Neural progenitor cell (in vitro differentiated cells): ENCODE data around the gene LRP4. TPM values are rescaled to one million over a fixed set of nuclear protein-coding genes. Genes with fewer than 3 reads are reported as not detected.

ENCODE experiments used
- DNase-seq: peaks from one replicate; pipeline ENCODE4 v3.0.0-alpha.2; 2016; ENCODE audit warnings: low spot score
- H2AFZ ChIP-seq: fragments of 200-600 bp; sonication (generic); replicated peaks from 2 replicates; pipeline ENCODE4 v1.6.1; 2016; ENCODE audit warnings: antibody characterized with exemption
- H3F3A ChIP-seq: fragments of 200-600 bp; sonication (generic); 2 replicates; pipeline ENCODE4 v1.6.1; 2016; ENCODE audit warnings: antibody characterized with exemption, low read depth
- H3K27ac ChIP-seq: fragments of 200-600 bp; sonication (generic); 2 replicates; pipeline ENCODE4 v1.5.1; 2016; ENCODE audit warnings: mild to moderate bottlenecking
- H3K27me3 ChIP-seq: fragments of 200-600 bp; sonication (generic); 2 replicates; pipeline ENCODE4 v1.6.1; 2016; ENCODE audit warnings: mild to moderate bottlenecking, moderate library complexity
- H3K36me3 ChIP-seq: fragments of 200-600 bp; sonication (generic); 2 replicates; pipeline ENCODE4 v1.5.1; 2016
- H3K4me1 ChIP-seq: fragments of 200-600 bp; sonication (generic); 2 replicates; pipeline ENCODE4 v1.6.1; 2016; ENCODE audit warnings: mixed run types
- H3K4me2 ChIP-seq: fragments of 200-600 bp; sonication (generic); 2 replicates; pipeline ENCODE4 v1.6.1; 2016
- H3K4me3 ChIP-seq: fragments of 200-600 bp; sonication (generic); 2 replicates; pipeline ENCODE4 v1.5.1; 2016
- H3K79me2 ChIP-seq: fragments of 200-600 bp; sonication (generic); 2 replicates; pipeline ENCODE4 v1.6.1; 2016; ENCODE audit warnings: low read depth
- H3K9ac ChIP-seq: fragments of 200-600 bp; sonication (generic); 2 replicates; pipeline ENCODE4 v1.6.1; 2016
- H3K9me3 ChIP-seq: fragments of 200-600 bp; sonication (generic); 2 replicates; pipeline ENCODE4 v1.5.1; 2016; ENCODE audit warnings: low read depth
- H4K20me1 ChIP-seq: fragments of 200-600 bp; sonication (generic); 2 replicates; pipeline ENCODE4 v1.6.1; 2016; ENCODE audit warnings: low read depth
- H3K27ac Mint-ChIP-seq: 3 replicates; pipeline ENCODE4 v1.8.0; 2021; ENCODE audit warnings: mixed read lengths
- H3K27me3 Mint-ChIP-seq: 2 replicates; pipeline ENCODE4 v1.8.0; 2022; ENCODE audit warnings: low read depth, mild to moderate bottlenecking, inconsistent platforms, moderate library complexity, mixed read lengths; ENCODE audit not compliant: insufficient read depth
- H3K36me3 Mint-ChIP-seq: 3 replicates; pipeline ENCODE4 v1.8.0; 2021; ENCODE audit warnings: mixed read lengths
- H3K4me1 Mint-ChIP-seq: 3 replicates; pipeline ENCODE4 v1.8.0; 2021; ENCODE audit warnings: mixed read lengths
- H3K4me3 Mint-ChIP-seq: 3 replicates; pipeline ENCODE4 v1.8.0; 2021; ENCODE audit warnings: mild to moderate bottlenecking, moderate library complexity, mixed read lengths
- H3K9me3 Mint-ChIP-seq: 3 replicates; pipeline ENCODE4 v1.8.0; 2020; ENCODE audit warnings: mixed read lengths
- EZH2 ChIP-seq: fragments of 200-600 bp; sonication (generic); IDR thresholded peaks from 2 replicates; pipeline ENCODE4 v1.6.1; 2017; ENCODE audit warnings: antibody characterized with exemption, mild to moderate bottlenecking, moderate library complexity
- EZH2phosphoT487 ChIP-seq: fragments of 200-600 bp; sonication (generic); IDR thresholded peaks from 2 replicates; pipeline ENCODE4 v1.6.1; 2017; ENCODE audit warnings: antibody characterized with exemption
- total RNA-seq: library from RNA; depleted of rRNA; stranded (reverse); fragments of >200 nt; gene quantifications from 2 replicates; pipeline ENCODE4 v1.2.3, GENCODE V29; 2015; ENCODE audit warnings: low replicate concordance
- TF ChIP-seq, protein P1 (sequence below): fragments of 200-600 bp; sonication (generic); IDR thresholded peaks from 2 replicates; pipeline ENCODE4 v1.5.1; 2017; ENCODE audit warnings: antibody characterized with exemption, mild to moderate bottlenecking

LRP4 gene
- total RNA-seq, 1 donor from 2014 or later: 12.0 TPM

DNA sequence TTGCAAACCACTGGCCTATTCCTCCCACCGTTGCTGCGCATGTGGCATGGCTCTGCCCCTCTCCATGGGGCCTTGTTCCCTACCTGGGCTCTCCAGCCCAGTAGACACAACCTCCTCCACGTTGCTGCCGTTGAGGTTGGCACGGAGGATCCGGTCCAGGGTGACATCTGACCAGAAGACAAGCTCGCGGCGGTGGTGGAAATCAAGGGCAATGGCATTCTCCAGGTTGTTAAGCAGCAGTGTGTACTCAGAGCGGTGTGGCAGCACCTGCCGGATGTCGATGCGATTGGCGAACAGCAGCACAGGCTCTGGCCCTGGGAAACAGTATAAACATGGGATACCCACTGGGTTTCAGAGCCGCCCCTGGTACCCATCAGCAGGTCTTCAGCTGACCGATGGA, 23.8 kb downstream of the LRP4 start:
- Mint-ChIP-seq H3K9me3 (peaks cover 2% of the 10 kb centered on the region), H3K4me3 (no peak overlapping the region), H3K36me3 (peaks cover 39% of the 10 kb centered on the region), H3K4me1 (peaks cover 10% of the 10 kb centered on the region), H3K27ac (no peak overlapping the region), H3K27me3 (peaks cover 2% of the 10 kb centered on the region)
- no peak for DNase-seq
- Histone ChIP-seq H3K36me3 (no peaks in the 10 kb centered on the region), H3K9me3 (no peaks in the 10 kb centered on the region), H3K4me2 (no peak overlapping the region), H3K4me3 (no peak overlapping the region), H3K27me3 (no peaks in the 10 kb centered on the region), H2AFZ (no peak overlapping the region), H4K20me1 (no peaks in the 10 kb centered on the region), H3K27ac (no peak overlapping the region), H3K4me1 (no peaks in the 10 kb centered on the region), H3K9ac (no peak overlapping the region), H3K79me2 (no peaks in the 10 kb centered on the region), H3F3A (no peaks in the 10 kb centered on the region)
- TF ChIP-seq, protein P1, sequence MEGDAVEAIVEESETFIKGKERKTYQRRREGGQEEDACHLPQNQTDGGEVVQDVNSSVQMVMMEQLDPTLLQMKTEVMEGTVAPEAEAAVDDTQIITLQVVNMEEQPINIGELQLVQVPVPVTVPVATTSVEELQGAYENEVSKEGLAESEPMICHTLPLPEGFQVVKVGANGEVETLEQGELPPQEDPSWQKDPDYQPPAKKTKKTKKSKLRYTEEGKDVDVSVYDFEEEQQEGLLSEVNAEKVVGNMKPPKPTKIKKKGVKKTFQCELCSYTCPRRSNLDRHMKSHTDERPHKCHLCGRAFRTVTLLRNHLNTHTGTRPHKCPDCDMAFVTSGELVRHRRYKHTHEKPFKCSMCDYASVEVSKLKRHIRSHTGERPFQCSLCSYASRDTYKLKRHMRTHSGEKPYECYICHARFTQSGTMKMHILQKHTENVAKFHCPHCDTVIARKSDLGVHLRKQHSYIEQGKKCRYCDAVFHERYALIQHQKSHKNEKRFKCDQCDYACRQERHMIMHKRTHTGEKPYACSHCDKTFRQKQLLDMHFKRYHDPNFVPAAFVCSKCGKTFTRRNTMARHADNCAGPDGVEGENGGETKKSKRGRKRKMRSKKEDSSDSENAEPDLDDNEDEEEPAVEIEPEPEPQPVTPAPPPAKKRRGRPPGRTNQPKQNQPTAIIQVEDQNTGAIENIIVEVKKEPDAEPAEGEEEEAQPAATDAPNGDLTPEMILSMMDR: no peak
- TF ChIP-seq EZH2phosphoT487: no peak
- no peak for TF ChIP-seq EZH2

DNA sequence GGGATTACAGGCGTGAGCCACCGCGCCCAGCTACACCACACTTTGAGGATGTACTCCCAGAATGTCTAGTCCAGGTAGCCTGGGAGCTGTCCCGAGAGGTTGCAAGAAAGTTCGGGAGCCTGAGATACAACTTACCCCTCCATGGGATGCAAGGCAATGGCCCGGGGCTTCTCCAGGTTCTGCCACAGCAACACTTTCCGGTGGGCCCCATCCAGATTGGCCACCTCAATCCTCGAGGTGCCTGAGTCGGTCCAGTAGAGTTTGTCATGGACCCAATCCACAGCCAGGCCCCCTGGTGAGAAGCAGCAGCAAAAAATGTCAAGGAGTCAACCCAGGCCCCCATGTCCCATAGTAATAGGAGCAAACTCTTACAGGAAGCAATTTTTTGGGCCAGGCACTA, 25.5 kb downstream of the LRP4 start:
- H3K4me2 ChIP-seq: no peak overlapping the region
- no peaks in the 10 kb centered on the region for H3K4me1 ChIP-seq
- no peak for TF ChIP-seq EZH2phosphoT487
- TF ChIP-seq, protein P1: no peak
- no peak for TF ChIP-seq EZH2
- H3K9me3 Mint-ChIP-seq: no peaks in the 10 kb centered on the region
- no peak overlapping the region for H2AFZ ChIP-seq
- no peak overlapping the region for H3K4me3 Mint-ChIP-seq
- H3K9me3 ChIP-seq: no peaks in the 10 kb centered on the region
- H4K20me1 ChIP-seq: no peaks in the 10 kb centered on the region
- H3K36me3 ChIP-seq: no peaks in the 10 kb centered on the region
- no peaks in the 10 kb centered on the region for H3K79me2 ChIP-seq
- H3K27me3 ChIP-seq: no peaks in the 10 kb centered on the region
- H3K4me3 ChIP-seq: no peak overlapping the region
- no peak overlapping the region for H3K27ac Mint-ChIP-seq
- peaks cover 7% of the 10 kb centered on the region for H3K4me1 Mint-ChIP-seq
- H3K27ac ChIP-seq: no peak overlapping the region
- H3K27me3 Mint-ChIP-seq: peaks cover 2% of the 10 kb centered on the region
- no peaks in the 10 kb centered on the region for H3F3A ChIP-seq
- no peak overlapping the region for H3K9ac ChIP-seq
- DNase-seq: no peak
- H3K36me3 Mint-ChIP-seq: peaks cover 35% of the 10 kb centered on the region

DNA sequence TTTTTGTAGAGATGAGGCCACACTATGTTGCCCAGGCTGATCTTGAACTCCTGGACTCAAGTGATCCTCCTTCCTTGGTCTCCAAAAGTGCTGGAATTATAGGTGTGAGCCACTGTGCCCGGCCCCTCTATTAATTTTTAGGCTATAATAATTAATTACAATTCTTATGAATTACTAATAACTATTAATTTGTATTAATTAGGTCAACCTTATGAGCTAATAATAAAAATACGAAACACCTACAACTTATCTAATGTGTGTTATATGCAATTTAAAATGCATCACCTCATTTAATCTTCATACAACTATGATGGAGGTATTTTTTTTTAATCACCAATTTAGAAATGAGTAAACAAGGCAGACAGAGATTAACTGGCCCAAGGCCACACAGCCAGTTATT, 26.2 kb downstream of the LRP4 start:
- H3K4me2 ChIP-seq: no peak overlapping the region
- no peak overlapping the region for H3K27ac ChIP-seq
- peaks cover 36% of the 10 kb centered on the region for H3K36me3 Mint-ChIP-seq
- H3K4me3 Mint-ChIP-seq: no peak overlapping the region
- no peak overlapping the region for H3K9ac ChIP-seq
- H3K4me3 ChIP-seq: no peak overlapping the region
- no peaks in the 10 kb centered on the region for H3K9me3 ChIP-seq
- H3K27me3 Mint-ChIP-seq: peaks cover 2% of the 10 kb centered on the region
- no peaks in the 10 kb centered on the region for H3K9me3 Mint-ChIP-seq
- no peaks in the 10 kb centered on the region for H3K4me1 ChIP-seq
- TF ChIP-seq EZH2 (no peak), EZH2phosphoT487 (no peak)
- TF ChIP-seq, protein P1: no peak
- no peaks in the 10 kb centered on the region for H4K20me1 ChIP-seq
- H3K27ac Mint-ChIP-seq: no peak overlapping the region
- DNase-seq: no peak
- H3K4me1 Mint-ChIP-seq: peaks cover 7% of the 10 kb centered on the region
- H2AFZ ChIP-seq: no peak overlapping the region
- no peaks in the 10 kb centered on the region for H3K36me3 ChIP-seq
- H3K79me2 ChIP-seq: no peaks in the 10 kb centered on the region
- no peaks in the 10 kb centered on the region for H3F3A ChIP-seq
- no peaks in the 10 kb centered on the region for H3K27me3 ChIP-seq
